Activated T-cell treated with anti-CD3 and anti-CD28 coated beads, Interleukin-2, amount 50 U/mL, for 72 hours (primary cell): ENCODE data around the gene C22orf42. TPM values are rescaled to one million over a fixed set of nuclear protein-coding genes. Genes with fewer than 3 reads are reported as not detected.

Experiments
- ATAC-seq, 2 donors: fragments of 150-1000 bp; cut with Tn5 transposase; replicated peaks in 1 of 2; 2 replicates each; pipeline ENCODE4 v1.10.0; 2021; ENCODE audit warnings: moderate library complexity in 2 of 2, mild to moderate bottlenecking in 1 of 2
- DNase-seq, 2 donors: peaks; one replicate each; pipeline ENCODE4 v3.0.0; 2021 to 2022; ENCODE audit warnings: mixed read lengths in 1 of 2
- H3K27ac Mint-ChIP-seq: one replicate; pipeline ENCODE4 v1.8.0; 2022; ENCODE audit warnings: mild to moderate bottlenecking, moderate library complexity, mixed read lengths
- H3K27me3 Mint-ChIP-seq: one replicate; pipeline ENCODE4 v1.8.0; 2022; ENCODE audit warnings: low read depth, mixed read lengths
- H3K36me3 Mint-ChIP-seq, 2 donors: one replicate each; pipeline ENCODE4 v1.8.0; 2022; ENCODE audit warnings: mixed read lengths in 2 of 2, mild to moderate bottlenecking in 1 of 2; ENCODE audit not compliant: insufficient read depth in 2 of 2
- H3K4me1 Mint-ChIP-seq: one replicate; pipeline ENCODE4 v1.8.0; 2022; ENCODE audit warnings: low read depth, mixed read lengths
- H3K4me3 Mint-ChIP-seq, 2 donors: one replicate each; pipeline ENCODE4 v1.8.0; 2022; ENCODE audit warnings: mild to moderate bottlenecking in 2 of 2, mixed read lengths in 2 of 2, moderate library complexity in 2 of 2
- H3K9me3 Mint-ChIP-seq, 2 donors: one replicate each; pipeline ENCODE4 v1.8.0; 2022; ENCODE audit warnings: mixed read lengths in 2 of 2
- total RNA-seq, 2 donors: library from RNA; stranded (reverse); gene quantifications; one replicate each; pipeline ENCODE4 v1.2.3, GENCODE V29; 2022

C22orf42 gene
- total RNA-seq, 2 donors from 2014 or later: not detected

GRCh38 chr22:32103658-32104315, 55.3 kb downstream of the C22orf42 start:
- H3K9me3 Mint-ChIP-seq: no peaks in the 10 kb centered on the region
- DNase-seq: no peak
- no peak overlapping the region for H3K27ac Mint-ChIP-seq
- H3K36me3 Mint-ChIP-seq: no peaks in the 10 kb centered on the region
- H3K4me1 Mint-ChIP-seq: no peaks in the 10 kb centered on the region
- ATAC-seq: no peak
- peaks cover 40% of the 10 kb centered on the region for H3K27me3 Mint-ChIP-seq
- H3K4me3 Mint-ChIP-seq: no peak overlapping the region

GRCh38 chr22:32100711-32101110, 58.4 kb downstream of the C22orf42 start:
- peaks cover under 1% of the 10 kb centered on the region for H3K4me1 Mint-ChIP-seq
- no peak for DNase-seq
- ATAC-seq: no peak
- no peaks in the 10 kb centered on the region for H3K36me3 Mint-ChIP-seq
- peaks cover 14% of the 10 kb centered on the region for H3K27me3 Mint-ChIP-seq
- H3K27ac Mint-ChIP-seq: no peak overlapping the region
- no peaks in the 10 kb centered on the region for H3K9me3 Mint-ChIP-seq
- H3K4me3 Mint-ChIP-seq: no peak overlapping the region

Other genes starting within 250 kb of the C22orf42 start
- 10 to 100 TPM; 74.2 to 76.8 TPM for gene YWHAH, start 214.8 kb downstream of the C22orf42 start, total RNA-seq
- not detected for gene SLC5A1, start 116.0 kb downstream of the C22orf42 start, total RNA-seq
- gene RFPL2, start 45.8 kb upstream of the C22orf42 start, total RNA-seq: under 1 TPM in 1 of 2 donors, not detected in 1; 0.50 TPM
- not detected for gene SLC5A4, start 96.0 kb upstream of the C22orf42 start, total RNA-seq
- gene RFPL3, start 198.6 kb upstream of the C22orf42 start, total RNA-seq: not detected